Tibial nerve (tissue), 4 donors: ENCODE results near the gene USP11.

ENCODE experiments used
- CTCF ChIP-seq, 5 experiments: fragments of 200-600 bp in 3 of 5; fragments of 450-650 bp in 2 of 5; sonication (generic) in 3 of 5; IDR thresholded peaks; one replicate each; pipeline ENCODE4 v1.5.1; 2016 to 2019; ENCODE audit warnings: antibody characterized with exemption in 5 of 5, mild to moderate bottlenecking in 3 of 5, moderate library complexity in 2 of 5
- EP300 ChIP-seq, 2 donors: sonication (generic); formaldehyde crosslinking; IDR thresholded peaks; one replicate each; pipeline ENCODE4 v1.6.1; 2017; ENCODE audit warnings: antibody characterized with exemption in 2 of 2, mild to moderate bottlenecking in 1 of 2

- TF ChIP-seq CTCF (IDR thresholded peaks at IDR 0.05) (no peak), EP300 (IDR thresholded peaks at IDR 0.05) (no peak)
Measured at GRCh38 chrX:47201345-47201944, 31.4 kb upstream of the USP11 start.
